Endometrial microvascular endothelial cells (primary cell): Measurements from ENCODE around the gene SLC25A14. TPM values are rescaled to one million over a fixed set of nuclear protein-coding genes. Genes with fewer than 3 reads are reported as not detected.

Experiments used
- total RNA-seq: library from RNA; depleted of rRNA; stranded (reverse); fragments of >200 nt; gene quantifications from one replicate; pipeline ENCODE4 v1.2.3, GENCODE V29; 2015; ENCODE audit errors: inconsistent ontology term

SLC25A14 gene
- total RNA-seq, 1 donor from 2014 or later: 12.5 TPM

Other genes with a start within 250 kb of the SLC25A14 start
- 18.5 TPM for gene ELF4, start 229.4 kb upstream of the SLC25A14 start, total RNA-seq
- gene AIFM1, start 174.1 kb upstream of the SLC25A14 start, total RNA-seq: 21.9 TPM
- not detected for gene RAB33A, start 168.0 kb upstream of the SLC25A14 start, total RNA-seq
- gene ZNF280C, start 71.0 kb upstream of the SLC25A14 start, total RNA-seq: 5.4 TPM
- gene GPR119, start 45.8 kb downstream of the SLC25A14 start, total RNA-seq: not detected
- 11.5 TPM for gene RBMX2, start 62.1 kb downstream of the SLC25A14 start, total RNA-seq